HG02943 (cell line): ENCODE results near the gene ATM.
"Not testable (repeated sequence)": the region's sequence is repeated elsewhere in the genome, so short reads cannot be mapped to it uniquely, and the experiment has no call there.

ENCODE experiments used
- ATAC-seq: cut with Tn5 transposase; IDR thresholded peaks from one replicate; pipeline ENCODE4 v1.9.1; 2021; ENCODE audit warnings: mild to moderate bottlenecking, low read depth, moderate library complexity; ENCODE audit not compliant: unreplicated experiment

Gene ATM

DNA sequence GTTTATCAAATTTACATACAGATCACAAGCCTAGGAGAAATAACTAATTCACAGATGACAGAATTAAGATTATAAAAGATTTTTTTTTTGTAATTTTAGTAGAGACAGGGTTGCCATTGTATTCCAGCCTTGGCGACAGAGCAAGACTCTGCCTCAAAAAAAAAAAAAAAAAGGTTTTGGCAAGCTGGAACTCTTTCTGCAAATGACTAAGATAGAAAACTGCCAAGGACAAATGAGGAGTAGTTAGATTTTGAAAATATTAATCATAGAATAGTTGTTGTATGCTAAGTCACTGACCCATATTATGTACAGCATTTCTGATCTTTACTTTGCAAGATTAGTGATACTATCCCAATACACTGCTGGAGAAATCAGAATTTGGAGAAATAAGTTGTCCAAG lies 145.3 kb downstream of the ATM start:
- ATAC-seq: no peak

DNA sequence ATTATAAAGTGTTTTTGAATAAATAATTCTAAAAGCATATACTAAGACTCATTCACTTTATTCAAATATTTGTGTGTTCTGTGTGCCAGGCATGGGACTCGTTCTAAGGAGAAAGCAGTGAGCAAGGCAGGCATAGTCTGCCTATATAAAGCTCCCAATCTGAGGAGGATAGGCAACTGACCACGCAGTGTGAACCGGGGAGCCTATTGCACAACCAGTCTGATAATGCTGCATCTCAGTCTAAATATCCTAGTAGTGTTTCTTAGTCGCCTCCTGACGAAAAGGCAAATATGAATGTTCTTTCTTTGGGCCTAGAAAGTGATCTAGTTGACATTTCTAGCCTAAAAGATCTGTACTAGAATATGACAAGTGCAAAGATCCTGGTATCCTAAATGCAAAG lies 146.2 kb downstream of the ATM start:
- ATAC-seq: no peak

DNA sequence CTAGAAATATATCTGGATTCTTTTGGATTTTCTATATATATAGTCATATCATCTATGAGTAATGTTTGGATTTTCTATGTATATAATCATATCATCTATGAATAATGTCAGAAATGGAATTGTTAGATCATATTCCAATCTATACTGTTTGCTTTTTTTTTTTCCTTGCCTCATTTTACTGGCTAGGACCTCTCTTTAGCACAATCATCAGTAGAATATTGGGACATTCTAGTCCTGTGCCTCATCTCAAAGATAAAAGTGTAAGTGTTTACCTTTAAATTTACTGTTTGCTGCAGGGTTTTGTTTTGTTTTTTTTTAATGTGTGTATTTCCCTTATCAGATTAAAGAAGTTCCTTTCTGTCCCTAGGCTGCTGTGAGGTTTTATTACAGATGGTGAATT lies 147.4 kb downstream of the ATM start:
- ATAC-seq: no peak

DNA sequence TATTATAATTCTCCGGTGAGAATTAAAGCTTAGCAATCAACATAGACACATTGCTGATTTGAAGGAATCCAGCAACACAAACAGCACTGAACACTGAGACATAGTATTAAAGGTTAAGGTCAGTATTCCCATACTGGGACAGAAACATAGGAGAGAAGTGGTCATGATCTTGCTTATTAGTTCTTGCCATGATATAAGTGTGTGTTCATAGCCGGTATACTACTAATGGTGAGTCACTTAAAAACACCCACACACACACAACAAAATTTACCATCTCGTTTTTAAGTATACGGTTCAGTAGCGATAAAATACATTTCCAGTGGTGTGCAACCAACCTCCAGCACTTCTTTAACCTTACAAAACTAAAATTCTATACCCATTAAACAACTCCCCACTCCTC lies 148.1 kb downstream of the ATM start:
- ATAC-seq: no peak

DNA sequence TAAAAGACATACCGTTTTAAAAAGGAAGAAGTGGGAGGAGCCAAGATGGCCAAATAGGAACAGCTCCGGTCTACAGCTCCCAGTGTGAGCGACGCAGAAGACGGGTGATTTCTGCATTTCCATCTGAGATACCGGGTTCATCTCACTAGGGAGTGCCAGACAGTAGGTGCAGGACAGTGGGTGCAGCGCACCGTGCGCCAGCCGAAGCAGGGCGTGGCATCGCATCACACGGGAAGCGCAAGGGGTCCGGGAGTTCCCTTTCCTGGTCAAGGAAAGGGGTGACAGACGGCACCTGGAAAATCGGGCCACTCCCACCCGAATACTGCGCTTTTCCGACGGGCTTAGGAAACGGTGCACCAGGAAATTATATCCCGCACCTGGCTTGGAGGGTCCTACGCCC lies 150.6 kb downstream of the ATM start:
- not testable (repeated sequence) for ATAC-seq

DNA sequence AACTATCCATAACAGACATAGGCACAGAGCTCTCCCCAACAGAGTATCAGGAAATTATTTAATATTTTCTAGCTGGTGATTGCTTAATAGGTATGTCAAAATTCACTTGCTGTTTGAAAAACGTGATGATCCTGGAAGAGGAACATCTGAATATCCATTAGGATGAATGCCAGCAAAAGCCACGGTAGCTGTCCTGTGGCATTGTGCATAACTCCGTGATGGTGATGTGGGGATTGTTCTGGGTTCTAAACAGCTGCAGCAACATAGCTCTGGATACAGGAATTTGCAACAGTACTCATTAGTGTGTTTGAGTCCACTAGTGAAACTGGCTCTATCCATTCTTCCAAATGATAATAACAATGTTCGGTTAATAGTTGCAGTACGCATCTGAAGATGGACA lies 165.7 kb downstream of the ATM start:
- no peak for ATAC-seq

DNA sequence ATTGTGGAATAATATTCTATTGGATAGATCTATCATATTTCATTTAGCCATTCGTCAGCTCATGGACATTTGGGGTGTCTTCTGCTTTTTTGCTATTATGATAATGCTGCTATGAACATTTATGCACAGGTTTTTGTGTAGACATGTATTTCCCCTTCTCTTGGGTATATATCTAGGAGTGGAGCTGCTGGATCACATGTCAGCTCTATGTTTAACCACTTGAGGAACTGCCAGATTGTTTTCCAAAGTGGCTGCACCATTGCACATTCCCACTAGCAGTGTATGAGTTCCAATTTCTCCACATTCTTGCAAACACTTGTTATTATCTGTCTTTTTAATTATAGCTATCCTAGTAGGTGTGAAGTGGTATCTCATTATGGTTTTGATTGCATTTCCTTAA lies 169.5 kb downstream of the ATM start:
- no peak for ATAC-seq

DNA sequence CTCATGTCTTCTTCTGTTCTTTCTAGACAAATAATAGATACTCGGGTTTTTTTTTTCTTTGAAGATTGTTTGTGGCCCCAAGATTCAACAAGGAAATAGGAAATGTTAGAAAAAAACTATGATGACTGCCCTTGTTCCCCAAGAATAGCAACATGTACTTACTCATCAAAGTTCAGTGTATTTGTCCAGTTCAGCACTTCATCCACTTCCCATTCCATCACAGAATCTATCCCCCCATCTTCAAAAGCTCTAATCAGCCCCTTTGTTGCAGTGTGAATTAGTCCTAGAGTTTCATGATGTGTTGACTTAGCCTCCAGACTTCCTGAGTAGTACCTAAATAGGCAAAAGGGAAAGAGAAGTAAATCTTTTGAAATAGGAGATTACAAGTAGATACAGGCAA lies 170.2 kb downstream of the ATM start:
- ATAC-seq: no peak

DNA sequence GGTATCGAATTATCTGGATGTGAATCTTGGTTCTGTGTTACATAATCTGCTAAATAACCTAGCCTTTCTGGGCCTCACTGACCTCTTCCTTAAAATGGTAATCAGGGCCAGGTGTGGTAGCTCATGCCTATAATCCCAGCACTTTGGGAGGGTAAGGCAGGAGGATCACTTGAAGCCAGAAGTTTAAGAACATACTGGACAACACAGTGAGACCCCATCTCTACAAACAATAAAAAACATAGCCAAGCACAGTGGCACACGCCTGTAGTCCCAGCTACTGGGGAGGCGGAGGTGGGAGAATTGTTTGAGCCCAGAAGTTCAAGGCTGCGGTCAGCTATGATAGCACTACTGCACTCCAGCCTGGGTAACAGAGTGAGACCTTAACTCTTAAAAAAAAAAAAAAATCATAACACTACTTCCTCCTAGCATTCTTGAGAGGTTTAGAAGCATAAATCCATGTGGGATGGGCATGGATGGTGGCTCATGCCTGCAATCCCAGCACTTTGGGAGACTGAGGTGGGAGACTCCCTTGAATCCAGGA lies 171.9 kb downstream of the ATM start:
- no peak for ATAC-seq

DNA sequence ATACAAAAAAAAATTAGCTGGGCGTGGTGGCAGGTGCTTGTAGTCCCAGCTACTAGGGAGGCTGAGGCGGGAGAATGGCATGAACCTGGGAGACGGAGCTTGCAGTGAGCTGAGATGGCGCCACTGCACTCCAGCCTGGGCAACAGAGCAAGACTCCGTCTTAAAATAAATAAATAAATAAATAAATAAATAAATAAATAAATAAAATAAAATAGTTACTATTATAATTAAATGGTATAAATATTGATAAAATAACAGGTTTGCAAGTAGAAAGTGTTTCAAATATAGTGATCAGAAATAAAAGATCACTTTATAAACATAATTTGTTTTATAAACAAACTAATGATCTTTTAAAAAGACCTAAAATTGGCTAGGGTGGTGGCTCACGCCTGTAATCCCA lies 173.8 kb downstream of the ATM start:
- not testable (repeated sequence) for ATAC-seq

DNA sequence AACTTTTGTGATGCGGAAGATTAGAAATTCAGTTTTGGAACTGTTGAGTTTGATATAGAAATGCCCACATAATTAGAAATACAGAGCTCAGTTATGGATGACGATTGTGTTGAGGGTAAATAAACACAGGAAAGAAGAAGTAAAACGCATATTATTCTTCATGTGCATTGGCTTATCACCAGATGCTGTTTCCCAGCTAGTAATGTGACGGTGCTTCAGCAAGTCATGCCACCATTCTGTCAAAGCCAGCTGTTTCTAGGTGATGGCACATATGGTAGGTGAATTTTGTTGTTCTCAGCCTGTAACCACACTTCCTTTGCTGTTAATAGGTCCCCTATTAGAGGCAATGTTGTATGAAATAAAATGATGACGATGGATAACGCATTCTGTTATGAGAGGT lies 175.6 kb downstream of the ATM start:
- no peak for ATAC-seq

DNA sequence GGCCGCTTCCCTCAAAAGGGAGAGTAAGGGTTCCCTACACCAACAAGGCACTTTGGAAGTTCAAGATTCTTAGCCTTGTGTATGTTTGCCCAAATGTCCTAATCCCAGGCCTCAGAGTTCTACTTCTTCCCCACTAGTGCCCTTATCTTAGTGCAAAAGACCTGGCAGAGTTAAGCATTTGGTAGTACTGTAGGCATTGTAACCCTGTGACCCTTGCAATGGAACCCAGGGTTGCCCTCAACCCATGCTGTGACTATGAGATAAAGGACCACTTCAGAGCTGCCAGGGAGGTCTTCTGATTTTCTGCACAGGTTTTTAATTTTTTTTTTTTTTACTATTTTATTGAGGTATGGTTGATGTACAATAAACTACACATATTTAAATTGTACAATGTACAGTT lies 179.4 kb downstream of the ATM start:
- no peak for ATAC-seq

DNA sequence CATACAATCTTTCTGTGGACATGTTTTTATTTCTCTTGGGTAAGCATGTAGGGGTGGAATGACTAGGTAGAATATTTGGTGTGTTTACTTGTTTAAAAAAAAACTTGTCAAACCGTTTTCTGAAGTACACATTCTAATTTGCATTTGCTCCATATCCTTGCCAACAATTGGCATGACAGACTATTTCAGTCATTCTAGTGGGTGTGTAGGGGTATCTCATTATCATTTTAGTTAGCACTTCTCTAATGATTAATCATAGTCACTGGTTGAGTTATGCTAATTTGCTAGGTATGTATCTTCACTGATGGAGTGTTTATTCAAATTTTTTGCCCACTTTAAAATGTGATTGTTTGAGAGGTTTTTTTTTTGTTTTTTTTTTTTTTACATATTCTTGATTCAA lies 180.2 kb downstream of the ATM start:
- no peak for ATAC-seq

DNA sequence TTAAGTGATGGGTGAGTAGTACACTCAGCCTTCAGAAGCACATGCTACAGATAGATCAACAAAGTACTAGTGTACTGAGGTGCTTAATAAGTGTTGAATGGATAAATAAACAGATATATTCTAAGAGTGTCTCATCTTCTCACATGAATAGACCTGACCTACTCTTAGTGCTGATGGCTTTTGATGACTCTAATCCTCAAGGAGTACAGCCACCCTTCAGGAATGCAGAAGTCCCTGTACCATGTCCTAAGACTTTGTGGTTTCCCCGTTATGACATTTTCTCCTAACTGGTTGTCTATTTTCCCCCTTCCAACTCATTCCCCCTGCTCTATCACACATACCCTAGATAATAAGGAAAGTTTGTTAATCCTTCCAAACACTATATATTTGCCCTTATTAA lies 182.8 kb downstream of the ATM start:
- no peak for ATAC-seq

DNA sequence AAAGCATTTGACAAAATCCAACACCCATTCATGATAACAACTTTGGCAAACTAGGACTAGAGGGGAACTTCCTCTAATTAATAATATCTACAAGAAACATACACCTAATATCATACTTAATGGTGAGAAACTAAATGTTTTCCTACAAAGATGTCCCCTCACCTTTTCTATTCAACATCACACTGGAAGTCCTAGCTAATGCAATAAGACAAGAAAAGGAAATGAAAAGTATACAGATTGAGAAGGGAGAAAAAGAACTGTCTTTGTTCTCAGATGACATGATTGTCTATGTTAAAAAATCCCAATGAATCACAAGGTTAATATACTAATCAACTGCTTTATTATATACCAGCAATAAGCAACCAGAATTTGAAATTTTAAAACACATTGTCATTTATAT lies 192.1 kb downstream of the ATM start:
- ATAC-seq: no peak

DNA sequence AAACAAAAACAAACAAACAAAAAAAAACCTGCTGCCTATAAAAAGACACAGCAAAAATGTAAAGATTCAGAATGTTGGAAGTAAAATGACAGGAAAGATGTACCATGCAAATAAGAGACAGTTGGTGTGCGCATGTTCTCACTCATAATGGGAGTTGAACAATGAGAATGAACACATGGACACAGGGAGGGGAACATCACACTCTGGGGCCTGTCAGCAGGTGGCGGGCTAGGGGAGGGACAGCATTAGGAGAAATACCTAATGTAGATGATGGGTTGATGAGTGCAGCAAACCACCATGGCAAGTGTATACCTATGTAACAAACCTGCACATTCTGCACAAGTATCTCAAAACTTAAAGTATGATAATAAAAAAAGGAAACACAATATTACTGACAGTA lies 194.7 kb downstream of the ATM start:
- not testable (repeated sequence) for ATAC-seq
